ENCODE data around the gene VPS45.
A peak's percentile ranks its signal among the peaks of the same experiment; 100 is the strongest.
"Not testable (repeated sequence)": the region's sequence is repeated elsewhere in the genome, so short reads cannot be mapped to it uniquely, and the experiment has no call there.

The VPS45 gene

GRCh38 chr1:150067184-150068108, at the start of gene VPS45:
Gene VPS45 (plus strand): TSS chr1:150067776. CDS start chr1:150067858, 82 bp downstream.
- DNase-seq: peak; percentile 97

DNA sequence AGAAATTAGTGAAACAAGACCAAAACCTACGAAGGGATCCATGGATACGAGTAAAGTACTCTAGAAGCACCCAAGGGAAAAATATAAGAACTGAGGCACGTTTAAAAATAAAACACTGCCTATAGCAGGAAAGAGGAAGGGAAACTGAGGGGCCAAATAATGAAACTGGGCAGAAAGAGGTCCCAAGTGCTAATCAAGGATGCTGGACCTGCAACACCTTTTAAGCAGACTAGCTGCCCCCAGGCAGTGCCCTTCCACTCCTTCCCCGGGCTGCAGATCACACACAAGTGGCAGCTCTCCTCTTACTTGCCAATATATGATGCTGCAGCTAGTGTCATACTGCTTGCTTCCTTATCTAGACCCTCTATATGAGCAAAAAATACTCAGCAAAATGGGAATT, 49.4 kb upstream of the VPS45 start:
- no peak for DNase-seq

- no peak for DNase-seq
Measured at GRCh38 chr1:150020711-150021110, 46.9 kb upstream of the VPS45 start.

DNA sequence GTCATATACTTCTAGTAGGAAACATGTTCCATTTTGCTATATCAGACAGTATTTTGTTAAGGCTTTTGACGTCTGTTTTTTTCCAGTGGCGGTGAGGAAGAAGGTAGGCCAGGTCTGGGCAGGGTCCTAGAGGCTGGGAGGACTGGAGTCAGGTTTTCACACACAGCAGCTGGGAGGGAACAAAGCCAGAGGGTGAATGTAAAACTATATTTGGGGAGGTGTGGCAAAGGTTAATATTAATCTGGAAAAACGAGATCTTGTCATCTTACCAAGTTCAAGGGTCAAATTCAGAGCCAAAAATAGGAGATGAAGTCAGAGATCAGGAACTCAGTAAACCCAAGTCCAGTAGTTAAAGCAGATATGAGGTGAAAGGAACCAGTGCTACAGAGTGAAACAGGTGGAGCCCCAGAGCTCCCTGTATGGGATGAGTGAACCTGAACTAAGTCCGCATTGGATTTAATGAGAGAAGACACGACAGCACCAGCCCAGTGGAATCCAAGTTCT, 46.3 kb upstream of the VPS45 start:
- DNase-seq: no peak

DNA sequence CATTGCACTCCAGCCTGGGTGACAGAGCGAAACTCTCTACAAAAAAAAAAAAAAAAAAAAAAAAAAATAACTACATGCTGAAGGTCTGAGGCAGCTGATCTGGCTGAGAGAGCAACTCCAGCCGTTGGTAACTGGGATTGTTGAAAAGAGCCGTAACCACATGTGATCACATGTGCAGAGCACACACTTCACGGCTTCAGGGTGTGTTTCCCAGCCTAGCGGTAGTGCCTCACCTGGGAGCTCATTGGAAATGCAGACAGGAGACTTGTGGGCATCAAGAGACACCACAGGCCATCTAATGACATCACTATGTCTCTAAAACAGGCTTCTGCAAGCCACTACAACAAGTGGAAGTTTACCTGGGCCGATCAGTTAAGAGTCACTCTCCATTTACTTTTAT, 45.2 kb upstream of the VPS45 start:
- peak; percentile 22 for DNase-seq

GRCh38 chr1:150024156-150024555, 43.4 kb upstream of the VPS45 start:
- no peak for DNase-seq

DNA sequence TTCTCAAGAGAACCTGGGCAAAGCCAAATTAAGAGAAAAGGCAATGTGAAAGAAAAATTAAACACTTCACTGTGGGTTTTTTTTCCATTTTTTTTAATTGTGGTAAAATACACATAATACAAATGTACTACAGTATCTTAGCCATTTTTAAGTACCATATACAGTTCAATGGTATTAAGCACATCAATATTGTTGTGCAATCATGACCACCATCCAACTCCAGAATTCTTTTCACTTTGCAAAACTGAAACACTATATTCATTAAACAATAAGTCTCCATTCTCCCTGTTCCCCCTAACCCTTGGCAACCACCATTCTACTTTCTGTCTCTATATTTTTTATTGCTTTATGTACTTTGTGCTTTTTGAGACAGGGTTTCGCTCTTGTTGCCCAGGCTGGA, 39.3 kb upstream of the VPS45 start:
- no peak for DNase-seq

DNA sequence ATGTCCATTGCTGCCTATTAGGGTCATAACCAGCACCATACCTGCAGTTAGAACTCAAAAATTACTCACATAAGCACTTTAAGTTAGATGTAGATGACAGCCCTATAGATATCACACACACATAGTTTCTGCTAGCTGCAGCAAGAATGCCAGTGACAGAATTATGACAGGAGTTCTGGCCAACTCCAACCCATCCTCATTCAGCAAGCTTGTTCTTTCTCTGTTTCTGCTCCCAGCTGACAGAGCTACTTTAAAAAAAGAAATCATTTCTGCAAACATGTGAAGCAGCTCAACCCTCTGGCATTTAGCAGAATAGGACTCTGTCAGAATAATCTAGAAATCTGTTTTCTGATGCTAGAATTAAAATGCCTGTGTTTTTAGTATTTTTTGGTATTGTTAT, 33.2 kb upstream of the VPS45 start:
- no peak for DNase-seq

- no peak for DNase-seq
Measured at GRCh38 chr1:150049926-150050325, 17.6 kb upstream of the VPS45 start.

GRCh38 chr1:150051089-150051373, 16.5 kb upstream of the VPS45 start:
- no peak for DNase-seq

DNA sequence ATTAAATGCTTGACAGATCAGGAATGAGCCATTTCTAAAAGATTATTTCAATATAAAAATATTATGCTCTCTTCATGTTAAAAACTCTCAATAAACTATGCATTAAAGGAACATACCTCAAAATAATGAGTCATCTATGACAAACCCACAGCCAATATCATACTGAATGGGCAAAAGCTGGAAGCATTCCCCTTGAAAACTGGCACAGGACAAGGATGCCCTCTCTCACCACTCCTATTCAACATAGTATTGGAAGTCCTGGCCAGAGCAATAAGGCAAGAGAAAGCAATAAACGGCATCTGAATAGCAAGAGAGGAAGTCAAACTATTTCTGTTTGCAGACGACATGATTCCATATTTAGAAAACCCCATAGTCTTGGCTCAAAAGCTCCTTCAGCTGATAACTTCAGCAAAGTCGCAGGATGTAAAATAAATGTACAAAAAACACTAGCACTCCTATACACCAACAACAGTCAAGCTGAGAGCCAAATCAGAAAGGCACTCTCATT, 15.6 kb upstream of the VPS45 start:
- DNase-seq: not testable (repeated sequence)

DNA sequence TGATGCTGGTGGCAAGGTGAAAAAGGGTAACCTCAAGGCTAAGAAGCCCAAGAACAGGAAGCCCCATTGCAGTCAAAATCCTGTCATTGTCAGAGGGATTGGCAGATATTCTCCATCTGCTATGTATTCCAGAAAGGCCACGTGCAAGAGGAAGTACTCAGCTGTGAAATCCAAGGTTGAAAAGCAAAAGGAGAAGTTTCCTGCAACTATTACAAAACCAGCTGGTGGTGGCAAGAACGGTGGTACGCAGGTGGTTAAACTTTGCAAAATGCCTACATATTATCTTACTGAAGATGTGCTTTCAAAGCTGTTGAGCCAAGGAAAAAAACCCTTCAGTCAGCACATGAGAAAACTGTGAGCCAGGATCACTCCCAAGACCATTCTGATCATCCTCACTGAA, 13.7 kb upstream of the VPS45 start:
- no peak for DNase-seq

DNA sequence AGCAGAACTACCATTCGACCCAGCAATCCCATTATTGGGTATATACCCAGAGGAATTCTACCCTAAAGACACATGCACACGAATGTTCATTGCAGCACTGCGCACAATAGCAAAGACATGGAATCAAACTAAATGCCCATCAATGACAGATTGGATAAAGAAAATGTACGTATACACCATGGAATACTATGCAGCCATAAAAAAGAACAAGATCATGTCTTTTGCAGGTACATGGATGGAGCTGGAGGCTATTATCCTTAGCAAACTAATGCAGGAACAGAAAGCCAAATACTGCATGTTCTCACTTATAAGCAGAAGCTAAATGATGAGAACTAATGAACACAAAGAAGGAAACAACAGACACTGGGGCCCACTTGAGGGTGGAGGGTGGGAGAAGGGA, 12.1 kb upstream of the VPS45 start:
- not testable (repeated sequence) for DNase-seq

- no peak for DNase-seq
Measured at GRCh38 chr1:150056407-150056806, 11.2 kb upstream of the VPS45 start.

GRCh38 chr1:150060260-150060659, 7.3 kb upstream of the VPS45 start:
- DNase-seq: no peak

DNA sequence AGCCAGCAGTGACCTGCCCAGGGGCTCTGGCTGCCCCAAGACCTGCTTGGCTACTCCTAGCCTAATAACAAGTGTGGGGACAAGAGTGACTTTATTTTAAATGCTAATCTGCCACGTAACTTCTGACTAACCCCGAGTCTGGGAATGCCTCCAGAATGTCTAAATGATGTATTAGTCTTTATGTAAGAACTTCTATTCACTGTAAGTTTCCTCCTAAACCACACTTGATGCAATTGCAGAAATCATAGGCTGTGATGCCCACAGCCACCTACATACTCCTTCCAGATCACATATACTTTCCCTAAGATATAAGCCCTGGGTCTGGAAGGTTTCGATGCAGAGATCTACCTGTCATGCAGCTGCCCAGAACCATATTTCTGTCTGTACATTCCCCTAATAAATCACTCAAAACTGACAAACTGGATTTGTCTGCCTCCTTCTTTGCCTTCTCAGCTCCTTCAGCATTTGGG, 5.9 kb upstream of the VPS45 start:
- no peak for DNase-seq

DNA sequence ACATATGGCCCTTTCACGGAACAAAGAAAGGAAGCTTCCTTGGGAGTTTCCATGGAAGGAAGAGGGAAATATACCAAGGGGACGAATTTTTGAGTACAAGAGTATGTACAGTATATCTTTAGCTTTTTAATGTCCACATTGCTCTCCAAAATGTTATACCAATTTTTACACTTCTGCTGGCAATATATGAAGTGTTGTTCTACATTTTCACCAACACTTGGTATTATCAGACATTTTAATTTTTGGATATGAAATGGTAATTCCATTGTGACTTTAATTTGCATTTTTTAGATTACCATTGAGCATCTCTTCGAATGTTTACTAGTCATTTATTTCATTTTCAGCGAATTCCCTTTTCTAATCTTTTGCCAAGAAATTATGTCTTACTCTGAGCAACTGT, 5.5 kb upstream of the VPS45 start:
- DNase-seq: no peak

DNA sequence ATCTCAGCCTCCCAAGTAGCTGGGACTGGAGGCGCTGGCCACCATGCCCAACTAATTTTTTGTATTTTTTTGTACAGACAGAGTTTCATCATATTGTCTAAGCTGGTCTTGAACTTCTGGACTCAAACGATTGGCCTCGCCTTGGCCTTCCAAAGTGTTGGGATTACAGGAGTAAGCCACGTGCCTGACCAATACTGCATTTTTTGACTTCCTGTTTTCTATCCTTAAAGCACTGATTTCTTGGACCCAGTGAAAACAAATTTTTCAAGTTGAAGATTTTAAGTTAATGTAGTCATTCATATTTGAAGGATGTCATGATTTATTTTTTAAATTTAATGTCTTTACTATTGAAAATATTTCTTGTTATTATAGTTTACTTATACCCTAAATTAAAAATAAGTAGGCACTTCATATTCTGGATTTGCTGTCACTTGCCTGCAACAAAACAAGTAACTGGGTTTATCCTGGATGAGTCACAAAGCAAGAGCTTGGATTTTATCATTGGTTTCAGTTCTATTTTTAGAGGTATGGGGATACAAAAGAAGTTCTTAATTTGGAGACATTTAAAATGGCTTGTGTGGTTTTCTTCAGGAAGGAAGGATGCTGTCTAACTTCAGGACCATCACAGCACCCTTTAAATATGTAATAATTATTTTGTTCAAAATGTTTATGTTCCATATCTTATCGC, 2.2 kb upstream of the VPS45 start:
- no peak for DNase-seq

GRCh38 chr1:150066328-150066727, 1.2 kb upstream of the VPS45 start:
- DNase-seq: no peak

GRCh38 chr1:150066838-150067183, 765 bp upstream of the VPS45 start:
- DNase-seq: peak; percentile 91

- DNase-seq: no peak
Measured at GRCh38 chr1:150068109-150068435, 496 bp downstream of the VPS45 start.

DNA sequence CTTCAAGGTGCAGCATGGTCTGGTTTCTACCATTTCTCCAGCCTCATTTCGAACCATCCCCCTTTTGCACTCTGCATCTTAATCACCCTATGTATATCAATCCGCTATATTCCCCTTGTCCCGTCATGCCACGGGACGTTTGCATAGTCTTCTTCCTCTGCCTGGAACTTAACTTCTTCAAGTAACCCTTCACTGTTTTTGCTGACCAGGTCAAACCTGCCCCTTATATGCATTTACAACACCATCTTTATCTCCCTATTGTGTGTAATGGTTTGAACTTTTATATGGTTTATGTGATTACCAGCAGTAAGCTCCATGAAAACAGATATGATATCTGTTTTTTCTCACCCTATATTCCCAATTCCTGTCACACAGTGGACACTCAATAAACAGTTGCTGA, 2.3 kb downstream of the VPS45 start:
- no peak for DNase-seq

GRCh38 chr1:150072959-150073358, 5.4 kb downstream of the VPS45 start:
- peak; percentile 28 for DNase-seq

DNA sequence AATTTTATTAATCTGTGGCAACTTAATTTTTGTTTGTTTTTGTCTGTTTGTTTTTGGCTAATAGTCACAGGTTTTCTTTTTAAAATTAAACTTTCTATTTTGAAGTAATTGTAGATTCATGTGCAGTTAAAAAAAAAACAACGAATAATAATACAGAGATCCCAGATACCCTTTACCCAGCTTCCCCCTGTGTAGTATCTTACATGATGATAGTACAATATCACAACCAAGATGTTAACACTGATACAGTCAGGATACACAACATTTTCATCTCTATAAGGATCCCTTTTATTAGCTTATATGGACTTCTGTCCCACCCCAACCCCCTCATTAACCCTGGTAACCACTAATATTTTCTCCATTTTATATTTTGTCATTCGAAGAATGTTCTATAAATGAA, 5.9 kb downstream of the VPS45 start:
- DNase-seq: no peak
